WTC11 (cell line): ENCODE results near the gene ELP5. TPM values are rescaled to one million over a fixed set of nuclear protein-coding genes. Genes with fewer than 3 reads are reported as not detected.

Experiments
- ATF1 ChIP-seq: sonication (generic); formaldehyde crosslinking; IDR thresholded peaks from 2 replicates; pipeline ENCODE4 v1.8.1; 2023; ENCODE audit warnings: mild to moderate bottlenecking, moderate library complexity, missing genetic modification reagents
- ATF2 ChIP-seq: sonication (generic); formaldehyde crosslinking; IDR thresholded peaks from 2 replicates; pipeline ENCODE4 v1.8.1; 2022; ENCODE audit warnings: low read depth, missing genetic modification reagents, borderline replicate concordance
- ATF6 ChIP-seq: sonication (generic); formaldehyde crosslinking; IDR thresholded peaks from 2 replicates; pipeline ENCODE4 v1.8.1; 2023; ENCODE audit warnings: mild to moderate bottlenecking, missing genetic modification reagents
- CBFB ChIP-seq: sonication (generic); formaldehyde crosslinking; IDR thresholded peaks from 2 replicates; pipeline ENCODE4 v1.8.1; 2022; ENCODE audit warnings: mild to moderate bottlenecking, low read depth, missing genetic modification reagents
- E2F1 ChIP-seq: sonication (generic); formaldehyde crosslinking; IDR thresholded peaks from 2 replicates; pipeline ENCODE4 v1.8.0; 2022; ENCODE audit warnings: mild to moderate bottlenecking, missing genetic modification reagents
- ELF4 ChIP-seq: sonication (generic); formaldehyde crosslinking; IDR thresholded peaks from 2 replicates; pipeline ENCODE4 v1.8.1; 2022; ENCODE audit warnings: low read depth, mild to moderate bottlenecking, moderate library complexity, missing genetic modification reagents
- EMX1 ChIP-seq: fragments of 250-450 bp; sonication (Bioruptor Pico); IDR thresholded peaks from 2 replicates; pipeline ENCODE4 v1.8.0; 2021; ENCODE audit warnings: mild to moderate bottlenecking
- GABPB1 ChIP-seq: sonication (generic); formaldehyde crosslinking; IDR thresholded peaks from 2 replicates; pipeline ENCODE4 v1.8.1; 2023; ENCODE audit warnings: mild to moderate bottlenecking, missing genetic modification reagents
- GRHL2 ChIP-seq: fragments of 250-450 bp; sonication (Bioruptor Pico); IDR thresholded peaks from 2 replicates; pipeline ENCODE4 v1.8.0; 2022; ENCODE audit warnings: mild to moderate bottlenecking, moderate library complexity; ENCODE audit not compliant: insufficient replicate concordance, severe bottlenecking
- JUN ChIP-seq: sonication (generic); formaldehyde crosslinking; IDR thresholded peaks from 2 replicates; pipeline ENCODE4 v1.8.0; 2023; ENCODE audit warnings: mild to moderate bottlenecking, missing genetic modification reagents
- KAT7 ChIP-seq: sonication (generic); formaldehyde crosslinking; IDR thresholded peaks from 2 replicates; pipeline ENCODE4 v1.8.1; 2023; ENCODE audit warnings: missing genetic modification reagents, mild to moderate bottlenecking, borderline replicate concordance
- MYBL2 ChIP-seq: sonication (generic); formaldehyde crosslinking; IDR thresholded peaks from 2 replicates; pipeline ENCODE4 v1.8.1; 2023; ENCODE audit warnings: mild to moderate bottlenecking, moderate library complexity, missing genetic modification reagents
- NFYB ChIP-seq: sonication (generic); formaldehyde crosslinking; conservative IDR thresholded peaks from 2 replicates; pipeline ENCODE4 v1.8.0; 2022; ENCODE audit warnings: low read depth, missing genetic modification reagents
- OVOL2 ChIP-seq: fragments of 250-450 bp; sonication (Bioruptor Pico); IDR thresholded peaks from 2 replicates; pipeline ENCODE4 v1.9.0; 2021; ENCODE audit warnings: mild to moderate bottlenecking, borderline replicate concordance
- RELA ChIP-seq: sonication (generic); formaldehyde crosslinking; IDR thresholded peaks from 2 replicates; pipeline ENCODE4 v1.8.1; 2022; ENCODE audit warnings: missing genetic modification reagents, mild to moderate bottlenecking, borderline replicate concordance
- RORB ChIP-seq: fragments of 250-450 bp; sonication (Bioruptor Pico); IDR thresholded peaks from 2 replicates; pipeline ENCODE4 v1.9.0; 2021; ENCODE audit warnings: mild to moderate bottlenecking
- SOX15 ChIP-seq: fragments of 250-450 bp; sonication (Bioruptor Pico); IDR thresholded peaks from 2 replicates; pipeline ENCODE4 v1.9.0; 2021; ENCODE audit warnings: mild to moderate bottlenecking
- SP1 ChIP-seq: sonication (generic); formaldehyde crosslinking; conservative IDR thresholded peaks from 2 replicates; pipeline ENCODE4 v1.8.1; 2022; ENCODE audit warnings: missing genetic modification reagents
- ZNF219 ChIP-seq: sonication (generic); formaldehyde crosslinking; IDR thresholded peaks from 2 replicates; pipeline ENCODE4 v1.8.0; 2023; ENCODE audit warnings: missing genetic modification reagents, mild to moderate bottlenecking, borderline replicate concordance
- ZNF232 ChIP-seq: sonication (generic); formaldehyde crosslinking; IDR thresholded peaks from 2 replicates; pipeline ENCODE4 v1.8.0; 2022; ENCODE audit warnings: mild to moderate bottlenecking, missing genetic modification reagents
- ZSCAN18 ChIP-seq: fragments of 250-450 bp; sonication (Bioruptor Pico); IDR thresholded peaks from 2 replicates; pipeline ENCODE4 v2.1.2; 2022; ENCODE audit warnings: mild to moderate bottlenecking, moderate library complexity
- total RNA-seq: library from RNA; stranded (reverse); gene quantifications from 3 replicates; pipeline ENCODE4 v1.2.3, GENCODE V29; 2021
- TF ChIP-seq, protein P1 (sequence below): sonication (generic); formaldehyde crosslinking; IDR thresholded peaks from 2 replicates; pipeline ENCODE4 v1.8.0; 2022; ENCODE audit warnings: missing genetic modification reagents
- TF ChIP-seq, protein P2 (sequence below): sonication (generic); formaldehyde crosslinking; IDR thresholded peaks from 2 replicates; pipeline ENCODE4 v1.8.0; 2023; ENCODE audit warnings: mild to moderate bottlenecking, missing genetic modification reagents
- TF ChIP-seq, protein P3 (sequence below): fragments of 250-450 bp; sonication (Bioruptor Pico); IDR thresholded peaks from 2 replicates; pipeline ENCODE4 v1.9.0; 2021; ENCODE audit warnings: moderate library complexity, mild to moderate bottlenecking, inconsistent platforms, borderline replicate concordance

ELP5 gene
- total RNA-seq, 1 experiment from 2014 or later = 101 TPM

GRCh38 chr17:7242717-7243452 is 9.1 kb upstream of the ELP5 start (continued):
- TF ChIP-seq, protein P1, sequence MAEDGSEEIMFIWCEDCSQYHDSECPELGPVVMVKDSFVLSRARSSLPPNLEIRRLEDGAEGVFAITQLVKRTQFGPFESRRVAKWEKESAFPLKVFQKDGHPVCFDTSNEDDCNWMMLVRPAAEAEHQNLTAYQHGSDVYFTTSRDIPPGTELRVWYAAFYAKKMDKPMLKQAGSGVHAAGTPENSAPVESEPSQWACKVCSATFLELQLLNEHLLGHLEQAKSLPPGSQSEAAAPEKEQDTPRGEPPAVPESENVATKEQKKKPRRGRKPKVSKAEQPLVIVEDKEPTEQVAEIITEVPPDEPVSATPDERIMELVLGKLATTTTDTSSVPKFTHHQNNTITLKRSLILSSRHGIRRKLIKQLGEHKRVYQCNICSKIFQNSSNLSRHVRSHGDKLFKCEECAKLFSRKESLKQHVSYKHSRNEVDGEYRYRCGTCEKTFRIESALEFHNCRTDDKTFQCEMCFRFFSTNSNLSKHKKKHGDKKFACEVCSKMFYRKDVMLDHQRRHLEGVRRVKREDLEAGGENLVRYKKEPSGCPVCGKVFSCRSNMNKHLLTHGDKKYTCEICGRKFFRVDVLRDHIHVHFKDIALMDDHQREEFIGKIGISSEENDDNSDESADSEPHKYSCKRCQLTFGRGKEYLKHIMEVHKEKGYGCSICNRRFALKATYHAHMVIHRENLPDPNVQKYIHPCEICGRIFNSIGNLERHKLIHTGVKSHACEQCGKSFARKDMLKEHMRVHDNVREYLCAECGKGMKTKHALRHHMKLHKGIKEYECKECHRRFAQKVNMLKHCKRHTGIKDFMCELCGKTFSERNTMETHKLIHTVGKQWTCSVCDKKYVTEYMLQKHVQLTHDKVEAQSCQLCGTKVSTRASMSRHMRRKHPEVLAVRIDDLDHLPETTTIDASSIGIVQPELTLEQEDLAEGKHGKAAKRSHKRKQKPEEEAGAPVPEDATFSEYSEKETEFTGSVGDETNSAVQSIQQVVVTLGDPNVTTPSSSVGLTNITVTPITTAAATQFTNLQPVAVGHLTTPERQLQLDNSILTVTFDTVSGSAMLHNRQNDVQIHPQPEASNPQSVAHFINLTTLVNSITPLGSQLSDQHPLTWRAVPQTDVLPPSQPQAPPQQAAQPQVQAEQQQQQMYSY = no peak
- TF ChIP-seq, protein P2, sequence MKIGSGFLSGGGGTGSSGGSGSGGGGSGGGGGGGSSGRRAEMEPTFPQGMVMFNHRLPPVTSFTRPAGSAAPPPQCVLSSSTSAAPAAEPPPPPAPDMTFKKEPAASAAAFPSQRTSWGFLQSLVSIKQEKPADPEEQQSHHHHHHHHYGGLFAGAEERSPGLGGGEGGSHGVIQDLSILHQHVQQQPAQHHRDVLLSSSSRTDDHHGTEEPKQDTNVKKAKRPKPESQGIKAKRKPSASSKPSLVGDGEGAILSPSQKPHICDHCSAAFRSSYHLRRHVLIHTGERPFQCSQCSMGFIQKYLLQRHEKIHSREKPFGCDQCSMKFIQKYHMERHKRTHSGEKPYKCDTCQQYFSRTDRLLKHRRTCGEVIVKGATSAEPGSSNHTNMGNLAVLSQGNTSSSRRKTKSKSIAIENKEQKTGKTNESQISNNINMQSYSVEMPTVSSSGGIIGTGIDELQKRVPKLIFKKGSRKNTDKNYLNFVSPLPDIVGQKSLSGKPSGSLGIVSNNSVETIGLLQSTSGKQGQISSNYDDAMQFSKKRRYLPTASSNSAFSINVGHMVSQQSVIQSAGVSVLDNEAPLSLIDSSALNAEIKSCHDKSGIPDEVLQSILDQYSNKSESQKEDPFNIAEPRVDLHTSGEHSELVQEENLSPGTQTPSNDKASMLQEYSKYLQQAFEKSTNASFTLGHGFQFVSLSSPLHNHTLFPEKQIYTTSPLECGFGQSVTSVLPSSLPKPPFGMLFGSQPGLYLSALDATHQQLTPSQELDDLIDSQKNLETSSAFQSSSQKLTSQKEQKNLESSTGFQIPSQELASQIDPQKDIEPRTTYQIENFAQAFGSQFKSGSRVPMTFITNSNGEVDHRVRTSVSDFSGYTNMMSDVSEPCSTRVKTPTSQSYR = no peak
- TF ChIP-seq CBFB (CRISPR knock-in tag) = no peak
- TF ChIP-seq EMX1 (CRISPR knock-in tag) = peak; percentile 84; the same call in 1 of the 2 replicates
- TF ChIP-seq SOX15 (CRISPR knock-in tag) = no peak
- TF ChIP-seq, protein P3, sequence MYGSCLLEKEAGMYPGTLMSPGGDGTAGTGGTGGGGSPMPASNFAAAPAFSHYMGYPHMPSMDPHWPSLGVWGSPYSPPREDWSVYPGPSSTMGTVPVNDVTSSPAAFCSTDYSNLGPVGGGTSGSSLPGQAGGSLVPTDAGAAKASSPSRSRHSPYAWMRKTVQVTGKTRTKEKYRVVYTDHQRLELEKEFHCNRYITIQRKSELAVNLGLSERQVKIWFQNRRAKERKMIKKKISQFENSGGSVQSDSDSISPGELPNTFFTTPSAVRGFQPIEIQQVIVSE (CRISPR knock-in tag) = no peak; the same call in 1 of the 2 replicates
- no peak for TF ChIP-seq ZSCAN18 (CRISPR knock-in tag)
- TF ChIP-seq OVOL2 (CRISPR knock-in tag) = no peak
- no peak for TF ChIP-seq ATF6 (CRISPR knock-in tag)
- no peak for TF ChIP-seq ATF2 (CRISPR knock-in tag)
- TF ChIP-seq E2F1 = no peak
- TF ChIP-seq ZNF219 (CRISPR knock-in tag) = no peak
- no peak for TF ChIP-seq KAT7 (CRISPR knock-in tag)
- TF ChIP-seq ATF1 = no peak
- no peak for TF ChIP-seq ZNF232
- 0 out of 2 replicates have a peak, but pooled peaks have one; percentile 24 for TF ChIP-seq RORB (CRISPR knock-in tag)
- TF ChIP-seq GABPB1 (CRISPR knock-in tag) = no peak
- no peak for TF ChIP-seq RELA (CRISPR knock-in tag)
- no peak for TF ChIP-seq GRHL2 (CRISPR knock-in tag)
- TF ChIP-seq ELF4 (CRISPR knock-in tag) = no peak
- no peak for TF ChIP-seq NFYB (CRISPR knock-in tag)
- TF ChIP-seq JUN (CRISPR knock-in tag) = peak; percentile 47; the same call in 1 of the 2 replicates
- peak; percentile 96 for TF ChIP-seq SP1 (CRISPR knock-in tag)
- TF ChIP-seq MYBL2 (CRISPR knock-in tag) = 0 out of 2 replicates have a peak, but pooled peaks have one; percentile 28
